Dedifferentiated amniotic fluid mesenchymal stem cell (primary cell): ENCODE measurements around the gene LRRN3.

Experiments used
- DNase-seq: peaks from one replicate; pipeline ENCODE4 v3.0.0-alpha.2; 2016; ENCODE audit errors: extremely low spot score

The LRRN3 gene

GRCh38 chr7:111164442-111164841 is 73.5 kb downstream of the LRRN3 start:
- no peak for DNase-seq

GRCh38 chr7:111168182-111168581 is 77.3 kb downstream of the LRRN3 start:
- DNase-seq, result no peak

GRCh38 chr7:111172564-111173257 is 81.8 kb downstream of the LRRN3 start:
- no peak for DNase-seq

DNA sequence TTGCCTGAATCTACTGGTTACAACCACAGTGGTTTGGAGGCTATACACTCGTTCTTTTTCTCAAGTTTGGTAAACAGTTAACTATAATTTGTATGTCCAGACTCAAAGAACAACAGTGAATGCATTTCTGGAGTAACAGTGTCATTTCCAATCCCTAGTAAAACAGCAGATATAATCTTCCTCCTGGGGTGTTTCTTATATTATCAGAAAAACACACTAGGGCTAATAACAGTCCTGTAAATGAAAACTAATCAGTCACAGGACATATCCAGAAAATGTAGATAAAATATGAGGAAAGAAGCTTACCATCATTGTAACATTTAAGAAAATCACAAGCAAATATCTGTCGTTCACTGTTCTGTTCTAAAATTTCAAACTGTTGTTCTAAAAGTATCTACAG is 82.6 kb downstream of the LRRN3 start:
- DNase-seq, result no peak

DNA sequence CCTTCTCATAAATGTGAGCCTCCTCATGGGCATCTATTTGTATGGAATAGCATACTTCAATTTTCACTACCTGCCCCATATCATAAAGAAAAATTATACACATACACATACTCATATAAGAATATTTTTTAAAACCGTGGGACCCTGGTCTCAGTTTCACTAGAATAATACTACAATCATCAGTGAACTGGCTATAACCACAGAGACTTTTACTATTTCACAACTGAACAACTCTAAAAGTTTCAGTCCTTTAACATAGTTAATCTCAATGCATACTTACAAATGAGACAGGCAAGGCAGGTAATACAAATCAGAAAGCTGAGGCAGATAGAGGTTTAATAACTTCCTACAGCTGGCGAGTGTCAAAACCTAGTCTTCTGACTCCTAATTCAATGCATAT is 83.1 kb downstream of the LRRN3 start:
- DNase-seq, result no peak

DNA sequence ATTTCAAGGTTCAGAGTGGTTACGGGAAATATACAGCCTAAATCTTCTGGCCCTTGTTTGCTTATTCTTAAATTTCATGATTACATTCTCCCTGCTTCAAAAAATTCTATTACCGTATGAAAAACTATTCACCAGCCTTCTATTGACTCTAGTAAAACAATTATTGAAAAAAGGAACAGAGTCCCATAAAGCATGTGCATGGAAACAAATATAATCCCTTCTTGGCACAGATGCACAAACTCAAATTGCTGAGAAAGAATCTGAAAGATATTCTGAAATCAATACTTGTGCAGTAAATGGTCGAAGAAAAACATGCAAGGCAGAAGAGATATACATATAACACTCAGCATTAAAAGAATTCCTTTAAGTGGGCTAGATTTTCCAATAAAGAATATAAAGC is 83.6 kb downstream of the LRRN3 start:
- DNase-seq, result no peak
